PC-9 (cell line): Measurements from ENCODE around the gene TPRG1. TPM values are rescaled to one million over a fixed set of nuclear protein-coding genes. Genes with fewer than 3 reads are reported as not detected.

Experiments
- BruUV-seq: library from RNA; stranded (reverse); fragments of 400-500 nt; replicated peaks from 2 replicates; lab custom pipeline; 2021; lab: Mats Ljungman, UMichigan
- CTCF ChIA-PET: fragments of 300-600 bp; sonication (Branson Sonifier 250); formaldehyde crosslinking; loops from one replicate; lab custom pipeline; 2022; ENCODE audit warnings: antibody characterized with exemption; lab: Charles Lee
- POLR2A ChIA-PET: fragments of 300-600 bp; sonication (Branson Sonifier 250); formaldehyde crosslinking; loops from one replicate; lab custom pipeline; 2022; ENCODE audit warnings: antibody characterized with exemption; ENCODE audit not compliant: unreplicated experiment; lab: Charles Lee
- DNase-seq, 2 experiments: peaks; one replicate each; pipeline versions ENCODE4 v3.0.0 to v3.0.0-alpha.2; 2015 to 2022; ENCODE audit warnings: mixed read lengths in 1 of 2
- H2AFZ ChIP-seq: fragments of 200-600 bp; sonication (generic); 2 replicates; pipeline ENCODE4 v1.8.1; 2017; ENCODE audit warnings: antibody characterized with exemption
- H3F3A ChIP-seq: fragments of 200-600 bp; sonication (generic); 2 replicates; pipeline ENCODE4 v1.8.1; 2017; ENCODE audit warnings: antibody characterized with exemption, mild to moderate bottlenecking, low read depth; ENCODE audit not compliant: insufficient read depth
- H3K27ac ChIP-seq: fragments of 200-600 bp; sonication (generic); 2 replicates; pipeline ENCODE4 v1.6.1; 2016; ENCODE audit warnings: mixed run types
- H3K27me3 ChIP-seq: fragments of 200-600 bp; sonication (generic); 2 replicates; pipeline ENCODE4 v1.6.1; 2016; ENCODE audit warnings: low read depth, mixed run types; ENCODE audit not compliant: insufficient read depth
- H3K36me3 ChIP-seq: fragments of 200-600 bp; sonication (generic); 2 replicates; pipeline ENCODE4 v1.6.1; 2016; ENCODE audit warnings: low read depth, mixed run types
- H3K4me1 ChIP-seq: fragments of 200-600 bp; sonication (generic); replicated peaks from 2 replicates; pipeline ENCODE4 v1.6.1; 2016; ENCODE audit warnings: mixed run types; ENCODE audit not compliant: insufficient read depth
- H3K4me2 ChIP-seq: fragments of 200-600 bp; sonication (generic); 2 replicates; pipeline ENCODE4 v1.6.1; 2017; ENCODE audit warnings: mixed run types
- H3K4me3 ChIP-seq: fragments of 200-600 bp; sonication (generic); 2 replicates; pipeline ENCODE4 v1.6.1; 2016; ENCODE audit warnings: mixed run types
- H3K79me2 ChIP-seq: fragments of 200-600 bp; sonication (generic); 2 replicates; pipeline ENCODE4 v1.6.1; 2017; ENCODE audit warnings: low read depth, mixed run types
- H3K9me2 ChIP-seq: fragments of 200-600 bp; sonication (generic); 2 replicates; pipeline ENCODE4 v1.8.1; 2017; ENCODE audit warnings: mild to moderate bottlenecking; ENCODE audit not compliant: insufficient read depth
- H3K9me3 ChIP-seq: fragments of 200-600 bp; sonication (generic); 2 replicates; pipeline ENCODE4 v1.8.1; 2016; ENCODE audit warnings: low read depth; ENCODE audit not compliant: insufficient read depth
- H4K20me1 ChIP-seq: fragments of 200-600 bp; sonication (generic); 2 replicates; pipeline ENCODE4 v1.8.1; 2017; ENCODE audit not compliant: insufficient read depth
- CTCF ChIP-seq: fragments of 200-600 bp; sonication (generic); conservative IDR thresholded peaks from 2 replicates; pipeline ENCODE4 v1.6.1; 2017; ENCODE audit warnings: mixed run types, antibody characterized with exemption, mild to moderate bottlenecking, moderate library complexity
- EZH2 ChIP-seq: fragments of 200-600 bp; sonication (generic); IDR thresholded peaks from 2 replicates; pipeline ENCODE4 v1.8.0; 2017; ENCODE audit warnings: antibody characterized with exemption, low read depth
- intact Hi-C: fragments of 100-400 bp; cut with micrococcal nuclease; formaldehyde crosslinking; loops from one replicate; pipeline ENCODE4 v1.10.0; 2022; ENCODE audit not compliant: unreplicated experiment
- total RNA-seq: library from RNA; stranded (reverse); gene quantifications from 2 replicates; pipeline ENCODE4 v1.2.3, GENCODE V29; 2021

The TPRG1 gene
- total RNA-seq, 1 experiment from 2014 or later: 1.9 TPM

DNA sequence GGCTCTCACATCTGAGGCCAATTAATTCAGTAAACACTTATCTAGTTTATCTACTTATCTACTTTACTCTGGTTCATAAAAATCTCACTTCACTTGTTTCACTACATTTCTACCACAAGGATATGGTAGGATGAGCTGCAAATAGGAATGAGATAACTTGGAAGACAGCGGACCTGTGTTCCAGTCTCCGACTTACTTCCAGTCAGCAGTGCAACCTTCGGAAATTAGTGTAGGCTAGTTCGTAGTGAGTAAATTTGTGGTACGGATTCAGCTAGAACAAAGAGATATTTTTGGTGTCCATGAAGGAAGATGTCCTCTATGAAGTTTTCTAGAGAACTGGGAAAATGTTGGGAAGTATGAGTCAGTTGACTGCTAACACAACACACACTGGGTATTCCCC lies 66.3 kb downstream of the TPRG1 start:
- H3K9me2 ChIP-seq: no peaks in the 10 kb centered on the region
- H3K4me3 ChIP-seq: no peak overlapping the region
- H3K4me2 ChIP-seq: no peak overlapping the region
- no peaks in the 10 kb centered on the region for H3K79me2 ChIP-seq
- no peaks in the 10 kb centered on the region for H3K27me3 ChIP-seq
- peaks cover 38% of the 10 kb centered on the region for H3K9me3 ChIP-seq
- ChIA-PET POLR2A (no interaction called here), CTCF (no interaction called here)
- no peak overlapping the region for H3K27ac ChIP-seq
- no TSS peak for BruUV-seq
- DNase-seq: no peak
- peaks cover 4% of the 10 kb centered on the region; the same call in 1 of the 2 replicates for H3K36me3 ChIP-seq
- no peaks in the 10 kb centered on the region for H3F3A ChIP-seq
- H3K4me1 ChIP-seq: 0 out of 2 replicates have a peak, but pooled peaks cover 3% of the 10 kb centered on the region
- intact Hi-C loops: no loop called here
- no peak for TF ChIP-seq CTCF
- TF ChIP-seq EZH2: no peak
- no peak overlapping the region for H2AFZ ChIP-seq
- H4K20me1 ChIP-seq: no peaks in the 10 kb centered on the region

DNA sequence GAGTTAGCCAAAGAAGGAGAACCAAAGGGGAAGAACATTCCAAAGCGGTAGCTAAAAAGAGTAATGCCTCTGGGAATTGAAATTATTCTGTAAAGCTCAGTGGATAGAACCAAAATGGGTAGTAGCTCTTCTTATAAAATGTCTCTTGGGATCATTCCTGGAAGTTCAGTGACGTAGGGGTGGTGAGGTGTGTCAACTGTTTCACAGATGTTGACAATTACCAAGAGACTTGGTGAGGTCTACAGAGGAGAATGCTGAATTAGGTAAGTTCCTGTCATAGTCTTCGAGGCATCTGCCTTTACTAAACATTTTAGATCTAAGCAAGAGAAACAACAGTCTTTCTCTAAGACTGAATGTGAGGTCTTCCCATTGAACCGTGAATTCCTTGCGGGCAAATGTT lies 67.8 kb downstream of the TPRG1 start:
- BruUV-seq: no TSS peak
- TF ChIP-seq EZH2 (no peak), CTCF (no peak)
- DNase-seq: no peak

GRCh38 chr3:189249987-189250386 lies 78.2 kb downstream of the TPRG1 start:
- Histone ChIP-seq H3K27me3 (no peaks in the 10 kb centered on the region), H2AFZ (no peak overlapping the region), H3K4me2 (no peak overlapping the region), H3K79me2 (no peaks in the 10 kb centered on the region), H3K36me3 (no peaks in the 10 kb centered on the region), H3K9me3 (peaks cover 3% of the 10 kb centered on the region), H3K9me2 (no peaks in the 10 kb centered on the region), H3K4me1 (no peaks in the 10 kb centered on the region), H3K27ac (no peak overlapping the region), H3F3A (no peaks in the 10 kb centered on the region), H3K4me3 (no peak overlapping the region), H4K20me1 (no peaks in the 10 kb centered on the region)
- BruUV-seq: no TSS peak
- ChIA-PET POLR2A (no interaction called here), CTCF (no interaction called here)
- DNase-seq: no peak
- no peak for TF ChIP-seq CTCF
- TF ChIP-seq EZH2: no peak
- intact Hi-C loops: no loop called here

More for the DNA sequence above, 67.8 kb downstream of the TPRG1 start:
- Histone ChIP-seq H3K9me2 (no peaks in the 10 kb centered on the region), H3K79me2 (no peaks in the 10 kb centered on the region), H3K36me3 (peaks cover 4% of the 10 kb centered on the region; the same call in 1 of the 2 replicates), H2AFZ (no peak overlapping the region), H3K4me1 (no peaks in the 10 kb centered on the region), H3F3A (no peaks in the 10 kb centered on the region), H3K27me3 (no peaks in the 10 kb centered on the region), H3K27ac (no peak overlapping the region), H3K4me2 (no peak overlapping the region), H4K20me1 (no peaks in the 10 kb centered on the region), H3K9me3 (peaks cover 45% of the 10 kb centered on the region), H3K4me3 (no peak overlapping the region)
- intact Hi-C loops: no loop called here
- POLR2A ChIA-PET: interaction anchor here (0.6 kb wide), 2 partner anchors 11 to 63 kb away, joined by 3 to 8 read pairs; no protein-coding TSS in a partner anchor
- CTCF ChIA-PET: no interaction called here
